ENCODE results near the gene DHRS13.

DNA sequence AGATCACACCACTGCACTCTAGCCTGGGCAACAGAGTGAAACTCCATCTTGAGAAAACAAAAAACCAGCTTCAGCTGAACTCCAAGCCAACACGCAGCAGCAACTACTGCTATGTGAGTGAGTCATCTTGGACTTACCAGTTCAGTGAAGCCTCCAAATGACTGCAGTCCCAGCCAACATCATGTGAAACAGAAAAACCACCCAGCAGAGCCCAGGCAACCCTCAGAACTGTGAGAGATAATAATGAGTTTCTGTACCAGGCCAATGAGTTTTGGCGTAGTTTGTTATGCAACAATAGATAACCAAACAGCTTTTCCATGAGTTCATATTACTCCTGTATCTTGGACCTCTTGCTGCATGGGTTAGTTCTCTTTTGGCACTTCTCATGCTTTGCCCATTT is 25.2 kb upstream of the DHRS13 start:
- TF ChIP-seq EZH2 (IDR thresholded peaks at IDR 0.05; ENCODE audit: borderline replicate concordance, low read depth, low read length, severe bottlenecking) (no peak), MYC (IDR thresholded peaks at IDR 0.05; ENCODE audit: low read depth, low read length) (no peak), POLR2A (IDR thresholded peaks at IDR 0.05; ENCODE audit: low read depth, low read length) (no peak)
- TF ChIP-seq, protein P1, sequence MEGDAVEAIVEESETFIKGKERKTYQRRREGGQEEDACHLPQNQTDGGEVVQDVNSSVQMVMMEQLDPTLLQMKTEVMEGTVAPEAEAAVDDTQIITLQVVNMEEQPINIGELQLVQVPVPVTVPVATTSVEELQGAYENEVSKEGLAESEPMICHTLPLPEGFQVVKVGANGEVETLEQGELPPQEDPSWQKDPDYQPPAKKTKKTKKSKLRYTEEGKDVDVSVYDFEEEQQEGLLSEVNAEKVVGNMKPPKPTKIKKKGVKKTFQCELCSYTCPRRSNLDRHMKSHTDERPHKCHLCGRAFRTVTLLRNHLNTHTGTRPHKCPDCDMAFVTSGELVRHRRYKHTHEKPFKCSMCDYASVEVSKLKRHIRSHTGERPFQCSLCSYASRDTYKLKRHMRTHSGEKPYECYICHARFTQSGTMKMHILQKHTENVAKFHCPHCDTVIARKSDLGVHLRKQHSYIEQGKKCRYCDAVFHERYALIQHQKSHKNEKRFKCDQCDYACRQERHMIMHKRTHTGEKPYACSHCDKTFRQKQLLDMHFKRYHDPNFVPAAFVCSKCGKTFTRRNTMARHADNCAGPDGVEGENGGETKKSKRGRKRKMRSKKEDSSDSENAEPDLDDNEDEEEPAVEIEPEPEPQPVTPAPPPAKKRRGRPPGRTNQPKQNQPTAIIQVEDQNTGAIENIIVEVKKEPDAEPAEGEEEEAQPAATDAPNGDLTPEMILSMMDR (IDR thresholded peaks at IDR 0.05; ENCODE audit: extremely low read depth in 1 of 2, insufficient read depth in 1 of 2, low read depth in 1 of 2, low read length in 2 of 2), result no peak

Measured in endothelial cell of umbilical vein (primary cell).